Stimulated activated CD4-positive, alpha-beta T cell treated with anti-CD3 and anti-CD28 coated beads, Interleukin-1b, Interleukin-23, amount 100 ng/mL, for 24 hours (primary cell): ENCODE measurements around the gene IFIT5.
"Not testable (repeated sequence)": the region's sequence is repeated elsewhere in the genome, so short reads cannot be mapped to it uniquely, and the experiment has no call there.

Experiments used
- DNase-seq, 4 experiments: peaks; one replicate each; pipeline ENCODE4 v3.0.0-alpha.2; 2020; ENCODE audit warnings: low read depth in 4 of 4, low spot score in 1 of 4

IFIT5 gene

DNA sequence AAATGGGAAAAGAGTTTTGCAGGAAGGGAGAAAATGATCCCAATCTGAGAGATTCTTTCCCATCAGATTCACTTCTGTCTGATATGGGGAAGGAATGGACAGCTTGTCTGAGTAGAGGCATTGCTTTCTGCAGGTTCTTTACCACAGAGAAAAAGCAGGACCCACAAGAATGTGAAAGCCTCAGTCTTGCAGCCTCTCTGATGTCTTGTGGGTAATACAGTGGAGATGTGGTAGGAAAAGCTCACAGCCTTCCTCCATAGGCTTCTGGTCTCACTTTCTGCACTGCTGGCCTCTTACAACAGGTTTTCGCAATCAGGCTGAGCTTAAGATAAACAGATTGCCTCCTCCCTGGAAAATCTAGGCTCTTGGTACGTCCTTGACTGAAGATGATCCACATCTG lies 21.4 kb upstream of the IFIT5 start:
- DNase-seq, result no peak

DNA sequence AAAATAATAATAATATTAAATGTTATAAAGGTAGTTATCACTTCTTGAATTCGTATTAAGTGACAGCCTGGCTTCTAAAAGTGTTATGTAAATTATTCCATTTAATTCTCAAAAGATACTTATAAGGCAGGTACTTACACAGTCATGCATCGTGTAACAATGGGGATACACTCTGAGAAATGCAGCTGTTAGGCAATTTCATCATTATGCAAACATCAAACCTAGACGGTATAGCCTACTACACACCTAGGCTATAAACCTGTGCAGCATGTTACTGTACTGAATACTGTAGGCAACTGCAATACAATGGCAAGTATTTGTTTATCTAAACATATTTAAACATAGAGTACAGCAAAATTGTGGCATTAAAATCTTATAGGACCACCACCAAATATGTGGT lies 20.5 kb upstream of the IFIT5 start:
- DNase-seq, result no peak

DNA sequence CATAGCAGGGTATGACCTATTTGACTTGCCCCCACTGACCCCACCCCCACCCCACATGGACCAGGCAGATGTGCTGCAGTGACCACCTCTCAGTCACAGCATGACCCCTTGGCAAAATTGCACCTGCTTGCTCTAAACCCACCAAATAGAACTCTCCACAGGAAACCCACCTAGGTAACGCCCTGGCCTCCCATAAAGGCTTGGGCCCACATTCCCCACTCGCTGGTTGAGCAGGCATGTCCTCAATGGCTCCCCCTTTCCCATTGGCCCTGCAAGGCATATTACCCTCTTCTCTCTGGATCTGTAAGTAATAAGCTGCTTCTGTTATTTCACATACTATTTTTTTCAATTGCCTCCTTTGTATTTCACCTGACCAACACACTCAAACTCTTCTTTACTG lies 19.2 kb upstream of the IFIT5 start:
- DNase-seq, result no peak

- DNase-seq, result no peak
Measured at GRCh38 chr10:89398003-89398749, 16.2 kb upstream of the IFIT5 start.

DNA sequence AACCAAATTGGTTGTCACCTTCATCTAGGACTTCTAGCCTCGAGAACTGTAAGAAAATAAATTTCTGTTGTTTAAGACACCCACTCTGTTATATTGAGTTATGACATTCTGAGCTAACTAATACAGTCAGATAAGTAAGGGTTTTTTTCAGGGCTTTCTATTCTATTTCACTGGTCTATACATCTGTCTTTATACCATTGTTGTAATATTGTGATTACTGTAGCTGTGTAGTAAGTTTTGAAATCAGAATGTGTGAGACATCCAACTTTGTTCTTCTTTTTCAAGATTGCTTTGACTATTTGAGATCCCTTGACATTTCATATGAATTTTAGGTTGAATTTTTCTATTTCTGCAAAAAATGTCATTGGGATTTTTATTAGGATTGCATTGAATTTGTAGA lies 14.4 kb upstream of the IFIT5 start:
- DNase-seq, result no peak

GRCh38 chr10:89403043-89403442 lies 11.3 kb upstream of the IFIT5 start:
- DNase-seq, result no peak

DNA sequence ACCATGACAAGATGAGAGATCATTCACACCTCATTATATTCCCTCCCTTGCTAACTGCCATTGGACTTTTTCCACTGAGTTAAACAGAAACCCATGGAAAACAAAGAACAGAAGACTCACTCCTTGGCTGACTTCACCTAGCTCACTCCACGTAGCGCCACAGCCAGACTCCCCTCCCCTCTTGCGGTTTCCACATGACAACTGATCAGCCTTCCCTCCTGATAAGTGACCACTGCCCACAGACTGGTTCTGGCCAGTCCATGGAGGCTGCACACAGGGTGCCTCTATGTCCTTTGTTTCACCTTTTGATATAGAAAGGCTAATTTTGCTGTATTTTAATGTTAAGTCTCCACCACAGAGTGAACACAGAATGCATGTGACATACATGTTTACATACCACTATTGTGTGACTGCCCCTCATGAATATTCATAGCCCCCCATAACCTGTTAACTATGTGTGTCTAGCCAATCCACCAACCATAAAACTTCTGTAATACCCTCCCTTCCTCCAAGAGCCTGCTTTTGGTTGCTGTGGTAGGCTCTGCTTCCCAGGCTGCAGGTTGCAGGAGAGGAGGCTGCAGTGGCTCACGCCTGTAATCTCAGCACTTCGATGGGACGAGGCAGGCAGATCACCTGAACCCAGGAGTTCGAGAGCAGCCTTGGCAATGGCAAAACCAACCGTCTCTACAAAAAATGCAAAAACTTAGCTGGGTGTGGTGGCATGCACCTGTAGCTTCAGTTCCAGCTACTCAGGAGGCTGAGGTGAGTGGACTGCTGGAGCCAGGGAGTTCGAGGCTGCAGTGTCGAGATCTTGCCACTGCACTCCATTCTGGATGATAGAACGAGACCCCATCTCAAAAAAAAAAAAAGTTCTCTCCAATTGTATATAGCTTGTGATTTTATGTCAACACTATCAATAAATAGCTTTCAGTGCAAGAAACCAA lies 10.0 kb upstream of the IFIT5 start:
- no peak for DNase-seq

DNA sequence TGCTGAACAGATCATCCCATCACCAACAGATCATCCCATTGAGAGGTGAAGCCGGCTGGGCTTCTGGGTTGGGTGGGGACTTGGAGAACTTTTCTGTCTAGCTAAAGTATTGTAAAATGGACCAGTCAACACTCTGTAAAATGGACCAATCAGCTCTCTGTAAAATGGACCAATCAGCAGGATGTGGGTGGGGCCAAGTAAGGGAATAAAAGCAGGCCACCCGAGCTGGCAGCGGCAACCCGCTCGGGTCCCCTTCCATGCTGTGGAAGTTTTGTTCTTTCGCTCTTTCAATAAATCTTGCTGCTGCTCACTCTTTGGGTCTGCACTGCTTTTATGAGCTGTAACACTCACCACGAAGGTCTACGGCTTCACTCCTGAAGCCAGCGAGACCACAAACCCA lies 8.2 kb upstream of the IFIT5 start:
- DNase-seq, result not testable (repeated sequence)

DNA sequence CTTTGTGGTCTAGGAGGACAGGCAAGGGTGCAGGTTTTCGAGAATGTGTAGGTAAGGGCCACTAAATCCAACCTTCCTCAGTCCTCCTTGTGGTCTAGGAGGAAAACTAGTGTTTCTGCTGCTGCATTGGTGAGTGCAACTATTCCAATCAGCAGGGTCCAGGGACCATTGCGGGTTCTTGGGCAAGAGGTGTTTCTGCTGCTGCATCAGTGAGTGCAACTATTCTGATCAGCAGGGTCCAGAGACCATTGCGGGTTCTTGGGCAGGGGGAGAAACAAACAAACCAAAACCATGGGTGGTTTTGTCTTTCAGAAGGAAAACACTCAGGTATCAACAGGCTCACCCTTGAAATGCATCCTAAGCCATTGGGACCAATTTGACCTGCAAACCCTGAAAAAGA lies 6.6 kb upstream of the IFIT5 start:
- not testable (repeated sequence) for DNase-seq

DNA sequence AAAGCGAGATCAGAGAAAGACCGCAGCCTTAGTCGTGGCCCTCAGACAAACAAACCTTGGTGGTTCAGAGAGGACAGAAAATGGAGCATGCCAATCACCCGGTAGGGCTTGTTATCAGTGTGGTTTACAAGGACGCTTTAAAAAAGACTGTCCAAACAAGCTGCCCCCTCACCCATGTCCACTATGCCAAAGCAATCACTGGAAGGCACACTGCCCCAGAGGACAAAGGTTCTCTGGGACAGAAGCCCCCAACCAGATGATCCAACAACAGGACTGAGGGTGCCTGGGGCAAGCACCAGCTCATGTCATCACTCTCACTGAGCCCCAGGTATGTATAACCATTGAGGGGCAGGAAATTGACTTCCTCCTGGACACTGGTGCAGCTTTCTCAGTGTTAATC lies 5.1 kb upstream of the IFIT5 start:
- DNase-seq, result not testable (repeated sequence)

DNA sequence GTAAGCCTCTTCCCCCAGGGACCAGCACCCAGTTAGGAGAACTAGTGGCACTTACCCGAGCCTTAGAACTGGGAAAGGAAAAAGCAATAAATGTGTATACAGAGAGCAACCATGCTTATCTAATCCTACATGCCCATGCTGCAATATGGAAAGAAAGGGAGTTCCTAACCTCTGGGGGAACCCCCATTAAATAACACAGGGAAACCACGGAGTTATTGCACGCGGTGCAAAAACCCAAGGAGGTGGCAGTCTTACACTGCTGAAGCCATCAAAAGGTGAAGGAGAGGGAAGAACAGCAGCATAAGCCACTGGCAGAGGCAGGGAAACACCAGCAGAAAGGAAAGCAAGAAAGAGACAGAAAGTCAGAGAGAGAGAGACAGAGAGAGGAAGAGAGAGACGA lies 3.8 kb upstream of the IFIT5 start:
- not testable (repeated sequence) for DNase-seq

- DNase-seq, result not testable (repeated sequence)
Measured at GRCh38 chr10:89411135-89411534, 3.2 kb upstream of the IFIT5 start.

DNA sequence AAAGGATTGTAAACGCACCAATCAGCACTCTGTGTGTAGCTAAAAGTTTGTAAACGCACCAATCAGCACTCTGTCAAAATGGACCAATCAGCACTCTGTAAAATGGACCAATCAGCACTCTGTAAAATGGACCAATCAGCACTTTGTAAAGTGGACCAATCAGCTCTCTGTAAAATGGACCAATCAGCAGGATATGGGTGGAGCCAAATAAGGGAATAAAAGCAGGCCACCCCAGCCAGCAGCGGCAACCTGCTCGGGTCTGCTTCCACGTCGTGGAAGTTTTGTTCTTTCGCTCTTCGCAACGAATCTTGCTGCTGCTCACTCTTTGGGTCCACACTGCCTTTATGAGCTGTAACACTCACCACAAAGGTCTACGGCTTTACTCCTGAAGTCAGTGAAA lies 2.1 kb upstream of the IFIT5 start:
- not testable (repeated sequence) for DNase-seq

DNA sequence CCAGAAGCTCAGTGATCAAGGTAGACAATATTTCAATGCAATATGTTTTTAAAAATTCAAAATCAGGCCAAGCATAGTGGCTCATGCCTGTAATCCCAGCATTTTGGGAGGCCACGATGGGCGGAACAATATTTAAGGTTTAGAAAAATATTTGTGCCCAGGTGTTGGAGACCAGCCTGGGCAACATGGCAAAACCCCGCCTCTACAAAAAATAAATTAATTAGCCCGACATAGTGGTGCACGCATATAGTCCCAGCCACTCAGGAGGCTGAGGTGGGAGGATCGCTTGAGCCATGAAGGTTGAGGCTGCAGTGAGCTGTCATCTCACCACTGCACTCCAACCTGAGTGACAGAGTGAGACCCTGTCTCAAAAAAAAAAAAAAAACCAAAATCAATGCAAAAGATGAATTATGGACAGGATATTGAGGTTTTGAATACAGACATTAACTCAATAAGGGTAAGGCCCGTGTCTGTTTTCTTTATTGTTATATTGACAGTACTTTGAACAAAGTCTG lies 913 bp upstream of the IFIT5 start:
- no peak for DNase-seq

DNA sequence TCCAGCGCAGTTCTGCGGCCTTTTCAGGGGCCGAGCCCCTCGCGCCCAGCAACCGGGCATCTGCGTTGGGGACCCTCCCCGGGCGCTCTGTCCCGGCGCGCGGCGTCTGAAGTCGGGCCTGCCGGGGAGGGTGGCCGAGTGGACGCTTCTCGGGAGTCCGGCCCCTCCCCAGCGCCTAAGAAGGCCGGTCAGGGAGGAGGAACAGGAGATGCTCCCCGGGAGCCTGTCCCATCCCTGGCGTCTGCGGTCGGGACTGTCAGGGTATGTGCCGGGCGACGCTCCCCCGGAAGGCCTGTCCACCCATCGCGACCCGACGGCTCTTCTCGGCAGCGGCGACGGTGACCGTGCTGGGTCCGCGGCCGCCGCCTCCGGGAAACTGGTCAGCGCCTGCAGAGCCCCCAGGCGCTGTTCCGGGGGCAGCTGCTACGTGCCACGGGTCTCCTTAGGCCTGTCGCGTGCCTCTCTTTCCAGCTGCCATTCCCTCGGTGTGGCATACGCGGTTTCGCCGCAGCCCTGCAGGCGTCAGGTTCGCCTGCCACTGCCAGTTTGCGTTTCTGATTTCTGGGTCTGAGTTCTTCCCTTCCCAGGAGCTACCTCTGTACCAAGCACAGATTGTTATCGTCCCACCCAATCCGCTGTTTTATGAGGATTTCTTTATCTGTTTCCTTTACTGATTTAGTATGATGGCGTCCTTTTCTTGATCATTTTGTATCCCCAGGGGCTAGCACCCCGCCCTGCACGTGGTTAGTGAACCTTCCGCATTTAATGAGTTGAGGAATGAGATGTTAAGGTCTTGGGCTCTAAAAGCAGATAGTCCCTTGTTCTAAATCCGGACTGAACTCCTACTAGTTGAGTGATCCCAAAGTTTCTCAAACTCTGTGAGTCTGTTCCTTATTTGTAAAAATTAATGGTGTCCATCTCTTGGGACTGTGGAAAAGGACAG lies 782 bp downstream of the IFIT5 start:
- DNase-seq, result peak in 2 of 4 experiments; percentile 5 to 14

GRCh38 chr10:89416465-89416864 lies 2.1 kb downstream of the IFIT5 start:
- no peak for DNase-seq

DNA sequence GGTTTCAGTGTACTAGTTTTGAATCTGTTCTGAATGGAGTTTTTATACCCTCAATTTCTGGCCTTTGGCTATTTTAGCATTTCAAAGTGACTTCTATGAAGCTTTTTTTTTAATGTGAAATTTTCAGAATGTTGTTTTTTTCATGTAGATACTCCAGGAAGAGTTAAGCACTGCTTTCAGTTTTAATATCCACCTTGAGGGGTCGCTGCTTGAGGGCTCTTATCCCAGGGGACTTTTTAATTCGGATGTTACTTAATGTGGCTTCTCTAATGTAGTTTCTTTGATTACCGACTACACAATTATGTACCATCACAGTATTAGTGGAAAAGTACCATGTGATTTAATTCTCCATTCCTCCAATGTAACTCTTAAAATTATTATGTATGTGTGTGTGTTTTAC lies 5.2 kb downstream of the IFIT5 start:
- no peak for DNase-seq

- DNase-seq, result no peak
Measured at GRCh38 chr10:89421018-89421476, 6.7 kb downstream of the IFIT5 start.

DNA sequence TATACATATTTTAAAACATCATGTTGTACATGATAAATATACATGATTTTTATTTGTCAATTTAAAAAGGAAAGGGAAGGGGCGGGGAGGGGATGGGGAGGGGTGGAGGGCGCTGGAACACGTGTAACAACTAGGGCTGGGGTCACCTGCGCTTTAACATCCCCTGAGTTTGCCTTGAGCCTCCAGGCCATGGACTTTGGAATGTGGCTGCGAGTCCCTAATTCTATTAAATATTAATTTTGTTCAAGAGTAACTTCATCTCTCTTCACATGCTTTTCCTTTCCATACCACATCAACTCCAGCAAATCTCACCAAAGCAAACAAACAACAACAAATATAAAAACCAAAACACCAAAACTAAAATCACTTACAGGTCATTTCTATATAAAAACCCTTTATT lies 10.6 kb downstream of the IFIT5 start:
- no peak for DNase-seq

- no peak for DNase-seq
Measured at GRCh38 chr10:89426230-89426868, 12.0 kb downstream of the IFIT5 start.
